GM12864 (cell line): ENCODE data around the gene SCRN2.

Source experiments
- DNase-seq: peaks from one replicate; pipeline ENCODE4 v3.0.0-alpha.2; 2011; ENCODE audit warnings: low read depth
- H3K4me3 ChIP-seq: 2 replicates; pipeline ENCODE4 v1.5.1; 2011; ENCODE audit warnings: mild to moderate bottlenecking, low read depth, low read length, control low read depth
- CTCF ChIP-seq: IDR thresholded peaks from 2 replicates; pipeline ENCODE4 v1.5.1; 2011; ENCODE audit warnings: low read depth, mild to moderate bottlenecking, moderate library complexity, low read length, control low read depth, inconsistent platforms; ENCODE audit errors: missing control alignments

The SCRN2 gene

GRCh38 chr17:47838636-47839035 is 2.4 kb downstream of the SCRN2 start:
- no peak for TF ChIP-seq CTCF
- no peak for DNase-seq
- no peak overlapping the region for H3K4me3 ChIP-seq

GRCh38 chr17:47837401-47838039 is 3.6 kb downstream of the SCRN2 start:
- TF ChIP-seq CTCF, result no peak
- DNase-seq, result no peak
- no peak overlapping the region for H3K4me3 ChIP-seq

GRCh38 chr17:47836601-47837000 is 4.5 kb downstream of the SCRN2 start:
- DNase-seq, result no peak
- TF ChIP-seq CTCF, result no peak
- no peak overlapping the region for H3K4me3 ChIP-seq

GRCh38 chr17:47834756-47835155 is 6.3 kb downstream of the SCRN2 start:
- no peak for TF ChIP-seq CTCF
- no peak overlapping the region for H3K4me3 ChIP-seq
- no peak for DNase-seq

- DNase-seq, result no peak
- H3K4me3 ChIP-seq, result peak overlapping the region; percentile 82
- TF ChIP-seq CTCF, result no peak
These were observed 9.1 kb downstream of the SCRN2 start for GRCh38 chr17:47831934-47832327.

GRCh38 chr17:47831003-47831933 is 9.8 kb downstream of the SCRN2 start, which contains the start of the genes LRRC46 and MRPL10:
Gene LRRC46 (plus strand): TSS chr17:47831670. CDS start chr17:47831990, 320 bp downstream.
Gene MRPL10 (minus strand): TSS chr17:47831541. CDS start chr17:47831511, 30 bp downstream.
- H3K4me3 ChIP-seq, result peak within 1 kb of the TSS; percentile 82
- TF ChIP-seq CTCF, result peak; percentile 25
- peak; percentile 66 for DNase-seq
